ENCODE results near the gene ATP1A1. TPM values are rescaled to one million over a fixed set of nuclear protein-coding genes. Genes with fewer than 3 reads are reported as not detected.

The ATP1A1 gene
- total RNA-seq, 2 experiments from 2014 or later, result 360 to 370 TPM

GRCh38 chr1:116347696-116348095 lies 25.3 kb upstream of the ATP1A1 start:
- intact Hi-C loops (cut with micrococcal nuclease), result no loop called here
- no peaks in the 10 kb centered on the region for H3K27me3 Mint-ChIP-seq (ENCODE audit: low read depth)
- no peak for DNase-seq
- H3K4me3 Mint-ChIP-seq, result no peak overlapping the region
- CTCF ChIA-PET, result no interaction called here
- H3K27ac Mint-ChIP-seq, result no peak overlapping the region
- no peaks in the 10 kb centered on the region for H3K36me3 Mint-ChIP-seq (ENCODE audit: low read depth)
- H3K9me3 Mint-ChIP-seq, result no peaks in the 10 kb centered on the region
- H3K4me1 Mint-ChIP-seq (ENCODE audit: low read depth), result peaks cover 78% of the 10 kb centered on the region

- Mint-ChIP-seq H3K4me3 (no peak overlapping the region), H3K9me3 (no peaks in the 10 kb centered on the region), H3K36me3 (ENCODE audit: low read depth) (no peaks in the 10 kb centered on the region), H3K4me1 (ENCODE audit: low read depth) (peaks cover 58% of the 10 kb centered on the region), H3K27me3 (ENCODE audit: low read depth) (no peaks in the 10 kb centered on the region), H3K27ac (no peak overlapping the region)
- no peak for DNase-seq
- intact Hi-C loops (cut with micrococcal nuclease), result no loop called here
- CTCF ChIA-PET, result no interaction called here
These were observed 22.9 kb upstream of the ATP1A1 start for GRCh38 chr1:116350097-116350645.

GRCh38 chr1:116351914-116352313 lies 21.1 kb upstream of the ATP1A1 start:
- intact Hi-C loops (cut with micrococcal nuclease), result loop anchor here (1.0 kb wide), 1 partner anchor 26 kb away; no protein-coding TSS in a partner anchor
- Mint-ChIP-seq H3K9me3 (no peaks in the 10 kb centered on the region), H3K27ac (peak overlapping the region; percentile 22), H3K27me3 (ENCODE audit: low read depth) (no peaks in the 10 kb centered on the region), H3K4me3 (peak overlapping the region; percentile 14), H3K4me1 (ENCODE audit: low read depth) (peaks cover 48% of the 10 kb centered on the region), H3K36me3 (ENCODE audit: low read depth) (no peaks in the 10 kb centered on the region)
- CTCF ChIA-PET, result no interaction called here
- DNase-seq, result no peak

- peaks cover 48% of the 10 kb centered on the region for H3K4me1 Mint-ChIP-seq (ENCODE audit: low read depth)
- peak; percentile 50 for DNase-seq
- H3K27ac Mint-ChIP-seq, result peak overlapping the region; percentile 22
- intact Hi-C loops (cut with micrococcal nuclease), result loop anchor here (1.0 kb wide), 1 partner anchor 26 kb away; no protein-coding TSS in a partner anchor
- H3K4me3 Mint-ChIP-seq, result peak overlapping the region; percentile 14
- CTCF ChIA-PET, result interaction anchor here (0.5 to 0.6 kb wide), 2 partner anchors 33 to 34 kb away, joined by 3 read pairs; no protein-coding TSS in a partner anchor
- H3K9me3 Mint-ChIP-seq, result no peaks in the 10 kb centered on the region
- no peaks in the 10 kb centered on the region for H3K27me3 Mint-ChIP-seq (ENCODE audit: low read depth)
- no peaks in the 10 kb centered on the region for H3K36me3 Mint-ChIP-seq (ENCODE audit: low read depth)
These were observed 20.7 kb upstream of the ATP1A1 start for GRCh38 chr1:116352349-116352813.

- Mint-ChIP-seq H3K4me3 (no peak overlapping the region), H3K27ac (no peak overlapping the region), H3K9me3 (no peaks in the 10 kb centered on the region), H3K4me1 (ENCODE audit: low read depth) (peaks cover 45% of the 10 kb centered on the region), H3K27me3 (ENCODE audit: low read depth) (no peaks in the 10 kb centered on the region), H3K36me3 (ENCODE audit: low read depth) (no peaks in the 10 kb centered on the region)
- CTCF ChIA-PET, result interaction anchor here (0.5 to 1.4 kb wide), 2 partner anchors 32 to 132 kb away, joined by 3 to 4 read pairs; no protein-coding TSS in a partner anchor
- no peak for DNase-seq
- intact Hi-C loops (cut with micrococcal nuclease), result no loop called here
These were observed 19.9 kb upstream of the ATP1A1 start for GRCh38 chr1:116353155-116353554.

GRCh38 chr1:116356067-116356466 lies 17.0 kb upstream of the ATP1A1 start:
- intact Hi-C loops (cut with micrococcal nuclease), result loop anchor here (5.0 kb wide), 1 partner anchor 124 kb away; no protein-coding TSS in a partner anchor
- Mint-ChIP-seq H3K9me3 (no peaks in the 10 kb centered on the region), H3K36me3 (ENCODE audit: low read depth) (no peaks in the 10 kb centered on the region), H3K4me1 (ENCODE audit: low read depth) (peaks cover 41% of the 10 kb centered on the region), H3K27me3 (ENCODE audit: low read depth) (no peaks in the 10 kb centered on the region), H3K4me3 (no peak overlapping the region), H3K27ac (no peak overlapping the region)
- CTCF ChIA-PET, result no interaction called here
- DNase-seq, result no peak

- H3K36me3 Mint-ChIP-seq (ENCODE audit: low read depth), result no peaks in the 10 kb centered on the region
- no peak overlapping the region for H3K27ac Mint-ChIP-seq
- no peaks in the 10 kb centered on the region for H3K27me3 Mint-ChIP-seq (ENCODE audit: low read depth)
- DNase-seq, result no peak
- H3K9me3 Mint-ChIP-seq, result no peaks in the 10 kb centered on the region
- peaks cover 37% of the 10 kb centered on the region for H3K4me1 Mint-ChIP-seq (ENCODE audit: low read depth)
- CTCF ChIA-PET, result interaction anchor here (3.7 kb wide), 1 partner anchor 129 kb away, joined by 31 read pairs; no protein-coding TSS in a partner anchor
- intact Hi-C loops (cut with micrococcal nuclease), result loop anchor here (5.0 kb wide), 1 partner anchor 124 kb away; no protein-coding TSS in a partner anchor
- no peak overlapping the region for H3K4me3 Mint-ChIP-seq
These were observed 16.4 kb upstream of the ATP1A1 start for GRCh38 chr1:116356673-116357072.

- CTCF ChIA-PET, result interaction anchor here (0.7 to 3.7 kb wide), 6 partner anchors 9 to 218 kb away, joined by 3 to 31 read pairs (median 4); no protein-coding TSS in a partner anchor
- no peak overlapping the region for H3K27ac Mint-ChIP-seq
These were observed 15.6 kb upstream of the ATP1A1 start for GRCh38 chr1:116357487-116357886.

GRCh38 chr1:116359060-116359830 lies 13.8 kb upstream of the ATP1A1 start:
- peaks cover 25% of the 10 kb centered on the region for H3K4me1 Mint-ChIP-seq (ENCODE audit: low read depth)
- DNase-seq, result no peak
- intact Hi-C loops (cut with micrococcal nuclease), result loop anchor here (5.0 kb wide), 1 partner anchor 127 kb away; no protein-coding TSS in a partner anchor
- H3K4me3 Mint-ChIP-seq, result no peak overlapping the region
- H3K36me3 Mint-ChIP-seq (ENCODE audit: low read depth), result no peaks in the 10 kb centered on the region
- CTCF ChIA-PET, result interaction anchor here (0.7 to 3.7 kb wide), 4 partner anchors 12 to 220 kb away, joined by 3 to 31 read pairs (median 4); no protein-coding TSS in a partner anchor
- H3K27ac Mint-ChIP-seq, result no peak overlapping the region
- no peaks in the 10 kb centered on the region for H3K9me3 Mint-ChIP-seq
- H3K27me3 Mint-ChIP-seq (ENCODE audit: low read depth), result no peaks in the 10 kb centered on the region

More at GRCh38 chr1:116357487-116357886, 15.6 kb upstream of the ATP1A1 start:
- no peak for DNase-seq
- Mint-ChIP-seq H3K36me3 (ENCODE audit: low read depth) (no peaks in the 10 kb centered on the region), H3K27me3 (ENCODE audit: low read depth) (no peaks in the 10 kb centered on the region), H3K4me3 (no peak overlapping the region), H3K9me3 (no peaks in the 10 kb centered on the region), H3K4me1 (ENCODE audit: low read depth) (peaks cover 29% of the 10 kb centered on the region)
- intact Hi-C loops (cut with micrococcal nuclease), result loop anchor here (5.0 kb wide), 1 partner anchor 125 kb away; no protein-coding TSS in a partner anchor

- H3K27me3 Mint-ChIP-seq (ENCODE audit: low read depth), result no peaks in the 10 kb centered on the region
- intact Hi-C loops (cut with micrococcal nuclease), result loop anchor here (1.0 to 5.0 kb wide), 2 partner anchors 125 to 128 kb away; no protein-coding TSS in a partner anchor
- CTCF ChIA-PET, result interaction anchor here (1.0 to 3.7 kb wide), 2 partner anchors 125 to 221 kb away, joined by 5 to 31 read pairs; no protein-coding TSS in a partner anchor
These were observed 13.2 kb upstream of the ATP1A1 start for GRCh38 chr1:116359871-116360270.

GRCh38 chr1:116360429-116361173 lies 12.4 kb upstream of the ATP1A1 start:
- DNase-seq, result no peak
- no peaks in the 10 kb centered on the region for H3K9me3 Mint-ChIP-seq
- intact Hi-C loops (cut with micrococcal nuclease), result loop anchor here (1.0 kb wide), 2 partner anchors 125 to 221 kb away; no protein-coding TSS in a partner anchor
- H3K36me3 Mint-ChIP-seq (ENCODE audit: low read depth), result no peaks in the 10 kb centered on the region
- H3K4me3 Mint-ChIP-seq, result no peak overlapping the region
- H3K27ac Mint-ChIP-seq, result no peak overlapping the region
- H3K4me1 Mint-ChIP-seq (ENCODE audit: low read depth), result peaks cover 25% of the 10 kb centered on the region
- CTCF ChIA-PET, result interaction anchor here (1.0 to 3.7 kb wide), 2 partner anchors 125 to 221 kb away, joined by 5 to 31 read pairs; no protein-coding TSS in a partner anchor
- no peaks in the 10 kb centered on the region for H3K27me3 Mint-ChIP-seq (ENCODE audit: low read depth)

More at GRCh38 chr1:116359871-116360270, 13.2 kb upstream of the ATP1A1 start:
- no peak overlapping the region for H3K4me3 Mint-ChIP-seq
- peaks cover 25% of the 10 kb centered on the region for H3K4me1 Mint-ChIP-seq (ENCODE audit: low read depth)
- H3K27ac Mint-ChIP-seq, result no peak overlapping the region
- no peak for DNase-seq
- no peaks in the 10 kb centered on the region for H3K9me3 Mint-ChIP-seq
- H3K36me3 Mint-ChIP-seq (ENCODE audit: low read depth), result no peaks in the 10 kb centered on the region
